Activated CD8-positive, alpha-beta memory T cell treated with anti-CD3 and anti-CD28 coated beads, Interleukin-2, amount 50 U/mL, for 24 hours (primary cell): ENCODE results near the gene INPP5A.
"Not testable (repeated sequence)": the region's sequence is repeated elsewhere in the genome, so short reads cannot be mapped to it uniquely, and the experiment has no call there.

Experiments used
- DNase-seq: peaks from one replicate; pipeline ENCODE4 v3.0.0-alpha.2; 2020; ENCODE audit errors: extremely low read depth

The INPP5A gene

DNA sequence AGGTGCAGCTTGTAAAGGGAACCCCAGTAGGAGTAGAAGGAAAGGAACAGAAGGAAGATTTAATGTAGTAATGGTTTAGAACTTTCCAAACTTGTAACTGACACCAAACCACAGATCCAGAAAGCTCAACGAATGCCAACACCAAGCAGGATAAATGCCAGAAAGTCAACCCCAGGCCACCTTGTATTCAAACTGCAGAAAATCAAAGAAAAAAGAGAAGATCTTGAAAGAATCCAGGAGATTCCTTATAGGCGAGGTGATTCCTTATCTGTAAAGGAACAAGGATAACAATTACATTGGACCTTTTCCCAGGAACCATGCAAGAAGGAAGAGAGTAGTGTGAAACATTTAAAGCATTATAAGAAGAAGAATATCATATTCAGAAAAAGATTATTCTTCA, 154.7 kb downstream of the INPP5A start:
- no peak for DNase-seq

DNA sequence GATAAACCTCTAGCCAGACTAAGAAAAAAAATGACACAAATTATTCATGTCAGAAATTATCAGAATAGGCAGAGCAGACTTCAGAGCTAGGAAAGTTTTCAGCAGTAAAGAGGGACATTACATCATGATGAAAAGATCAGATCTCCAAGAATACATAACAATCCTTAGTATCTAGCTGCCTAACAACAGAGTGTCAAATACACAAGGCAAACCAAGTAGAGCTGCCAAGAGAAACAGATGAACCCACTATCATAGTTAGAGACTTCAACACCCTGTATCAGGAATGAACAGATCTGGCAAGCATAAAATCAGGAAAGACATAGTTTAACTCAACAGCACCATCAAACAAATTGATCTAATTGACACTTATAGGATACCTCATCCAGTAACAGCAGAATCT, 156.1 kb downstream of the INPP5A start:
- no peak for DNase-seq

DNA sequence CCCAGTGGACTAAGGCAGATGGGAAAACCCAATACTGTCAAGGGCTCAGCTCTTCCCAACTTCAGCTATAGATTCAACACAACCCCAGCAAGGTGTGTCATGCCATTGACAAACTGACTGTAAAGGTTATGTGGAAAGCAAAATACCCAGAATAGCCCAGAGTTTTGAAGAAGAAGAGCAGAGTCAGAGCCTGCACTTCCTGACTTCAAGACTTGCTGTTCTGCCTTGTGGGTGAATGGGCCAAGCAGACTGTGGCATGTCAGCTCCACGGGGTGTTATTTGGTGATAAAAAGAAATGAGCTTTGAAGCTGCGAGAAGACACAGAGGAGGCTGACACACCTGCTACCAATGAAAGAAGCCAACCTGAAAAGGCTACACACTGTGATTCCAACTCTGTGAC, 158.6 kb downstream of the INPP5A start:
- no peak for DNase-seq

DNA sequence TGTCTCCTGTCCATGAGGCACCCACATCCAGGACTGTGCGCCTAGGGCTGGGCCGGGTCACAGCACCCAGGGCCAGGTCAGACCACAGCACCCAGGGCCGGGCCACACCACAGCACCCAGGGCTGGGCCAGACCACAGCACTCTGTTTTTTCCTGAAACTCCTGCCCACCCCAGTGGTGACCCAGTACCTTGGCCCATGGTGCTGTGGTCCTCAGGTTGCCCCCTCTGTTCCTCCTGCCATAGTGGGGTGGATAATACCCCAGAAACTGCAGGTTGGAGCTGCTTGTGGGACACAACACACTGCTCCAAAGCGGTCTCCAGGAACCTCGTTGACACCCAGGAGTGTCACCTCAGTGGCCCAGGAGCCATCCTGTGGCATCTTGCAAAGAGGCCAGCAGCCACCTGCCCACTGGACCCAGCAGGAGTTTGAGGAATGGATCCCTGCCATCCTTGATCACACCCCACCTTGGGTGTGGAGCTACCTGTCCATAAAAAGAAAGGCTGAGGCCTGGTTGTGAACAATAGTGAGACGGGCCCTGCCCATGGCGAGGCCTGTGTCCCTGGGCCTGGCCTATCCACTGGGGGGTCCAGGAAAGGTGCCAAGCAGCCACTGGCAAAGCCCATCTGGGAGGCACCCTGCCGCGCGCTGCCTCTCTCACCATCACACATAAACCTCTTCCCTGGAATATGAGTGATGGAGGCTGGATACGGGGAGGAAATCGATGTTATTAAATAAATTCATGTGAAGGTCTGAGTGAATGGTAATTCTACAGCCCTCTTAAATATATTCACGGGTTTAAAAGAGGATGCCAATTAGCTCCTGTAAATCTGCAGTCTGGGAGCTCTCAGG, 159.4 kb downstream of the INPP5A start:
- no peak for DNase-seq

DNA sequence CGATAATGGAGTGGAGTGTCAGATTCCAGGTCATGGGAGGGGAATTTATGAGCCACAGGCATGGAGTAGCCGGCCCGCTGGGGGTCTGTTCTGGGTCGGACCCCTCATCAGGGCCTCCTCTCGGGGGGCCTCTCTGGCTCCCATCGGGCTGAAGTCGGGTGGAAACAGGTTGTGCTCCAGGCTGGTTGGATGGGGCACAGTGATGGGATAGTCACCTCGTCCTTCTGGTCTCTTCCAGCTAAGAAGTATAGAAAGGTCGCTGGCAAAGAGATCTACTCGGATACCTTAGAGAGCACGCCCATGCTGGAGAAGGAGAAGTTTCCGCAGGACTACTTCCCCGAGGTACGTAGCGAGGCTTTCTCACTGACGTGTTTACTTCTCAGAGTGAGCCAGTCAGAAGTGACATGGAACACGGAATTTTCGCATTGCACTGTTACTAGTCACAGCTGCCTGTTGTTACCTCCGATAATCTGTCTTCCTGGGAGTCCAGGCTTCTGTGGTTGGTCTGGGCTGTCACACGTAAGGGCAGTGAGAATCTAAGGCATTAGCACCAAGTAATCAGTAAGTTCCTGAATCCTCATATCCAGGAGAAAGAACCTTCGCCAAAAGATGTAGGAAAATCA, 160.1 kb downstream of the INPP5A start:
- DNase-seq, result no peak

DNA sequence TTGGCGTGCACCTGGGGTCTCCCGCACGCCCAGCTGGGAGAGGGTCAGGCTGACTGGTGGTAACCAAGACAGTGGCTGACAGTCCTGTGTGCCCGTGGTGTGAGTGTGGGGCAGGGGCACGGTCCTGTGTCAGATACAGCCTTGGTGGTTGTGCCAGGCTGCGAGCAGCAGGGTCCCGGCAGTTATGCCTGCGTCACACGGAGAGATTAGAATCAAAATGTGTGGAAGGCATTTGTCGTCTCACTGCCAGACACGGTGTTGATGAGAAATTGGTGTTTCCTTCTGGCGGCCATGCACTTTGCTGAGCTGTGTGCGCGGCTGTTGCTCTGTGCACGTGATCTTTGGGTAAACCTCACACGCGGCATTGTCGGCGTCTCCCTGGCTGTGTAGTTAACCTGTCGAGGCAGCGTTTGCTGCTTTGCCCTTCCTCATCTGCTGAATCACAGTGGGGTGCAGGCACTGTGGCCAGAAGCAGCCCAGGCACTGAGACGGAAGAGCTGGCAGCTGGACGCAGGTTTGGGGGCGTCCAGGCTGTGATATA, 160.7 kb downstream of the INPP5A start:
- no peak for DNase-seq

DNA sequence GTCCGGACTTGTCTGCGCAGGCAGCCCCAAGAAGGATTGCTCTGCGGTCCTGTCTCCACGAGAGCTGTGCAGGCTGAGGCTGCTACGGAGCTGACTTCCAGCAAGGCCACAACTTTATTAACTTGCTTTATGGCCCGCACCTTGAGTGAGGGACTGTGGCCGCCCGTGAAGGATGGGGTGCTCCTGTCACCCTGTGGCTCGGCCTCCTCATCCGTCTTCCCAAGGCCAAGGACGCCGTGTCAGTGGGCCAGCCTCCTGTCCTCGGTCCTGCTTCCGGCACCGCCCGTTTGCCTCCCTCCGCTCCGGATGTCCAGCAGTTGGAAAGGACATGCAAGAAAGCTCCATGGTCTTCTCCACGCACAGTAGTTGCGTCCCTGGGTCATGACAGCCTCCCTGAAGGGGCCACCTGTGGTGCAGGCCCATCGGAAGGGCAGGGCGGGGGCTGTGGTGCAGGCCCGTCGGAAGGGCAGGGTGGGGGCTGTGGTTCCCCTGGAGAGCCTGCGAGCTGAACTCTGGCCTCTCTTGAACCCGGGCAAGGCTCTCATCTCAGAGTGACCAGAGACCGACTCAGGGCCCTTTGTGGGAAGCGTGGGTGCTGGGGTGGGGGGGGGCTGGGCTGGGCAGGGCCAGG, 161.3 kb downstream of the INPP5A start:
- no peak for DNase-seq

DNA sequence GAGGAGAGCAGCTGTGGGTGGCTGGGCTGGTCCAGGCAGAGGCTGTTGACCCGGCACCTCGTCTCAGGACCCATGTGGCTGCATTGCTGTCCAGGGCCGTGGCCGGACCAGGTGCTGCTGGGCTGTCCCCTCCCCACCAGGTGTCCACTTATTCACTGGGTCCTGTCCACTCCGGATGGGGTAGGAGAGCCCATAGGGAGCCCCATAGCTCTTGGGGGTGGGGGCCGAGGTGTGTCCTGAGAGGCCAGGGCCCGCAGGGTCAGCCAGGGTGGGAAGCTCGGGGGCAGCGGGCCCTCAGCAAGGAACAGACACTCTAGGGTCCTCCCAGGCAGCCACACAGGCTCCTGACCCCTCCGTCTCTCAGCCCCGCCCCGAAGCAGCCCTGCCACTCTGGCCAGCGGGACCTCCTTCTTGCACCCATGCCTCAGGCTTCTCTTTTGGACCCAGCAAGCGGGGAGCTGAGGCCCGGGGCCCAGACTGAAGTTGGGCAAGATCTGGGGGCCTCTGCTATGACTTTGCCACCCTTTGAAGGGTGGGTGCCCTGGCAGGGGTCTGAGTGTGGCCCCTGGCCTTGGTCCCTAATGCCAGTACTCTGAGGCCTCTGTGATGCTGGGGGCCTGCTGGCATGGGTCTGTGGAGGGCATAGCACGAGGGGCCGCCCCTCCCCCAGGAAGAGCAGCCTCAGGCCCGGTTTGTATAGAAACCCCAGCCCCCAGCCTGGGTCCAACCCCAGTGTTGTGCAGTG, 162.0 kb downstream of the INPP5A start:
- DNase-seq, result no peak

DNA sequence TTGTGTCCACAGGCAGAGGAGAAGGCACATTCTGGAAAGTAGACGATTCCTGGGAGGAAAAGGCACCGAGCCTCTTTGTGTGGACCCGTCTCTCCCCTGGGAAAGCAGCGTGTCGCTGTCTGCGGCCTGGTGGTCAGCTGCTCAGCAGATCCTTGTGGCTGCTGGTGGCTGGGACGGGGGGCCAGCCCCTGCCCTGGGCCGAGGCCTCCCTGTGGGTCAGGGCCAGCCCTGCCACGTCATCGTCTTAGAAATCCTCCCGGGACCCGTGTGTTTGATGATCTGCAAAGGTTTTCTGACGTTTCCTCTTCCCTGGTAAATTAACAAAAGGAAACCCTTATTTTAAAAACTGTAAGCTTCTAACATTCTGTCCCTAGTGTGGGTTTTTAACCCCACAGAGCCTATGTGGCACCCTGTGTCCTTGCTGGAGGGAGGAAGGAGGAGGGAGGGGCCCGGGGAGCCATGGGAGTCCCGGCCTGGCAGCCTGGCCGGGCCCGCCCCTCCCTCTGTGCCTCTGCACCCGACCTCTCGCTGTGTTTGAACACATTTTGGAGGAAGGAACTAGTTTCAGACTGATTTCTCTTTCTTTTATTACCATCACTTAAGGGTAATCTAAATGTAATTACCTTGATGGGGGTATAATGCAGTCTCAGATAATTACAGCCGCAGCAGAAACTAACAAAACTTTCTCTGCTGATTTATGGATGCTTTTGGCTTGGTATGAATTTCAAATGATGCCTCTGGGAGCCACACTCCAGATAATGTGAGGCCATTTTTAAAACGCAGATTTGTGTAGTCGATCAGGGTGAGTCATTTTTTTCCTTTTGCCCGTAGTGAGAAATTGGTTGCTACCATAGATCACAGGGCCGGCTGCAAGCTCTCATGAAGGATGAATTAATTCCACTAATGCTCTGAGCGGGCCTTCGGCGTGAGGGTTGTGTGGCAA, 162.8 kb downstream of the INPP5A start:
- no peak for DNase-seq

DNA sequence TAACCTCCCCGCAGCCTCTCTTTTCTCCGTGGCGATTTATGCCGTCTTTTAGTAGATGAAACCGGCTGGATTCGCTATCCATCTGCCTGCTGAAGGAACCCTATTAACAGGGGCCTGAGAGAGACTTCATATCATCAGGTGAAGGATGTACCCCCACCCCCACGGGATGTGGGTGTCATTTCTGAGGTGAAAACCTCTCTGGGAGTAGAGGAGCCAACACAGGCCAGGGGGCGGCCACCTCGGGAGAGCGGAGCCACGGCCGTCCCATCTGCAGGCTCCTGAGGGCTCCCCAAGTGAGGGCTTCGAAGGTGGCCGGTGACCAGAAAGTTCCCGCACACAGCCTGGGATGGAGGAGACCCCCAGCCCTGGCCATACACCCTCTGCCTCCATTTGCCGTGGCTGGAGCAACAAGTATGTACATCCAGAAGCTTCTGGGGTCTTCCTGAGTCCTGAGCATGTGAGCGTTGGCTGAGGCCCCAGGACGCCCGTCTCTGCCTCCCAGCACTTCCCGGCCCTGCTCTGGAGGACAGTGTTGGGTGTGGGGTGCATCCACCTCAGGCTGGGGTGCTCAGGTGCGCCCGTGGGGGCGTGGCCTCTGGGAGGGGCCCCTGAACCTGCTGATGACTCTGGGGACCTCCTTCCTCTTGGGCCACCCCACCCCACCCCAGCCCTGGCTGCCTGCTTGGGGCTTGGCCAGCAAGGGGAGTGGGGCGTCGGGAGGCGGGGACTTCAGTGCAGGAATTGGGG, 163.7 kb downstream of the INPP5A start:
- DNase-seq, result no peak

DNA sequence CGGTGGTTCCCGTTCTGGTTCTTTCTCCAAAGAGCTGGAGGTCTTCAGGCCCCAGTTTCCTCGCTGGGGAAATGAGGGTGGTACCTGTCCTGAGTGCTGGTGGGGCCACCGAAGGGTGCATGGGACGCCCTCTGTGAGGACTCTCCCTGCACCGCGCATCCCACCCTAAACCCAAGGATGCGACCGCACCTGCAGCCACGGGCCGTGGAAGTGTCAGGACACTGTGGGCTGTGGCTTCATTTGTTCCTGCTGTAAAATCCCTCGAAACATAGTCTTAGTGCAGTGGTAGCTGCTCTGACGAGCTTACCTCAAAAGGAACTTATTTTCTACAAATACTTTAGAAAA, 164.2 kb downstream of the INPP5A start:
- DNase-seq, result no peak

DNA sequence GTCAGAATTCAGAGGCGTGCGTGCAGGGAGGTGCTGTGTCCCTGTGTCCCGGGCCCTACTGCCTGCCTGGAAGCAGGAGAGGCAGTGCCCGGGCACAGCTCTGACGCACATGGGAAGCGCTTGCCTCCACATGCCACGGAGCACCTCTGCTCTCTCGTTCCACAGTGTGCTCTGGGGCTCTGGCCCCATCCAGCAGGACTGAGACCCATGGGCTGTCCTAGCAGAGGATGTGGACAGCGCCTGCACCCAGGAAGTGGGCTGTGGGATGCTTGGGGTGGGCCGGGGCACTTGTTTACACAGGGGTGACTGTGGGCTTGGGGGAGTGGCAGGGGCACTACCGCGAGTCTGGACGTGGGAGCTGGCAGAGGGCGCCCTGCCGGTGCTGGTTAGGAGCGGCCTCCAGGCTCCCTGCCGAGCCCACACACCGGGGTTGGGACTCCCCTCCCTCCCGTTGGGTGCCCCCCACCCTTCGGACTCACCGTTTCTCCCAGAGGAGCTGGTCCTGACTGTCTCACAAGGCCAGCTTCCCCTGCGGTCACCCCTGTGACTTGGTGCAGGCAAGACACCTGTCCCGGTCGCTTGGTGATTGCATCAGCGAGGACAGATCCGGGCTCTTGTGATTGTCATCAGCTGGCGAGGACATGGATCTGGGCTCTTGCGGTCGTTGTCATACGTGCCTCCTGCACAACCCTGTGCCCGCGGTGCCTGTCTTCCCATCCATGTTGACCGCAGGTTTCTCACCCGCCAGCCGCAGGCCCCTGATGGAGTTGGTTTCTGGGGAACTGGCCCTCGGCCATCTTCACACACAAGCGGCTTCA, 165.2 kb downstream of the INPP5A start:
- DNase-seq, result no peak

DNA sequence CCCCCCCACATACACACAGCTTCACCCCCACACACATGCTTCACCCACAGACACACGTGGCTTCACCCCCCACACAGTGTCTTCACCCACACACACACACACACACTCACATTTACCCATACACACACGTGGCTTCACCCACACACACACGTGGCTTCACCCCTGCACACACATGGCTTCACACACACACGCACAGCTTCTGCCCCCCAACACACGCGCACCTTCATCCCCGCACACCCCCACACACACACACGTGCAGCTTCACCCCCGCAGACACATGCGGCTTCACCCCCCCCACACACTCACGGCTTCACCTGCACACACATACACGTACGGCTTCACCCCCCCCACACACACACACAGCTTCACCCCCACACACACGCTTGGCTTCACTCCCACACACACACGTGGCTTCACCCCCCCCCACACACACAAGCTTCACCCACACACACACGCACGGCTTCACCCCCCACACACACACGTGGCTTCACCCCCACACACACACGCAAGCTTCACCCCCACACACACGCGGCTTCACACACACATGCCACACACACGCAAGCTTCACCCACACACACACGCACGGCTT, 165.9 kb downstream of the INPP5A start:
- no peak for DNase-seq

DNA sequence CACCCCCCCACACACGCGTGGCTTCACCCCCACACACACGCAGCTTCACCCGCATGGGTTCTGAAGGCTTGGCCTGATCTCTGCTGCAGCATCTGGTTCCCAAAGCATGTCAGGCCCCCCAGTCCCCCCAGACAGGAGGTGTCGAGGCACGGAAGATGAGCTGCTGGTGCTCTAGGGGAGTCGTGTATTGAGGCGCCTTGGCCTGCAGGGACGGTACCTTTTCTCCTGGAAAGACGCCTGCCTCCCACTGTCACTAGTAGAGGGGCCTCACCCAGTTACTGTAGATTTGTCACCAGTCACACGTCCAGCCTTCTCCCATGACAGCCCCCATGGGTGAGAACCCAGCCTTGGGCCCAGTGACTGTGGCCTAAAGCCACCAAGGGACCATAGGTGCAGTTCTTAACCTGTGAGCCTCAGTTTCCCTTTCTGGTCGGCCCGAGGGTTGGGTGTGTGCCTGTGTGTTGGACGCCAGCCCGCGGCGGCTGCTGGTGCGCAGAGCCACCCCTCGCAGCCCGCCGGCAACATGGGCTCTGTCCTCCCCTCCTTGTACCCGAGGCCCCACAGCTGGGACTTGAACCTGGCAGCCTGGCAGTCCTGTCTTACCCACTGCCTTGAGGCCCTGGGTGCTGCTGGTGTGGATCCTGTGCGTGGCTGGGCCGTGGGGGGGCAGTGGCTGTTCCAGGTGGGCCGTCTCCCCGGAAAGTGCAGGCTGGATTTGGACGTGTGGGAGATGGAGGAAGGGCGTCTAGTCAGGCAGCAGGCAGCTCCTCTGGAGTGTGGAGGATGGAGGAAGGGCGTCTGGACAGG, 166.6 kb downstream of the INPP5A start:
- no peak for DNase-seq

DNA sequence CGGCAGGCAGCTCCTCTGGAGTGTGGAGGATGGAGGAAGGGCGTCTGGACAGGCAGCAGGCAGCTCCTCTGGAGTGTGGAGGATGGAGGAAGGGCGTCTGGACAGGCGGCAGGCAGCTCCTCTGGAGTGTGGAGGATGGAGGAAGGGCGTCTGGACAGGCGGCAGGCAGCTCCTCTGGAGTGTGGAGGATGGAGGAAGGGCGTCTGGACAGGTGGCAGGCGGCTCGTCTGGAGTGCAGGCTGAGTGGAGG, 167.2 kb downstream of the INPP5A start:
- DNase-seq, result not testable (repeated sequence)

DNA sequence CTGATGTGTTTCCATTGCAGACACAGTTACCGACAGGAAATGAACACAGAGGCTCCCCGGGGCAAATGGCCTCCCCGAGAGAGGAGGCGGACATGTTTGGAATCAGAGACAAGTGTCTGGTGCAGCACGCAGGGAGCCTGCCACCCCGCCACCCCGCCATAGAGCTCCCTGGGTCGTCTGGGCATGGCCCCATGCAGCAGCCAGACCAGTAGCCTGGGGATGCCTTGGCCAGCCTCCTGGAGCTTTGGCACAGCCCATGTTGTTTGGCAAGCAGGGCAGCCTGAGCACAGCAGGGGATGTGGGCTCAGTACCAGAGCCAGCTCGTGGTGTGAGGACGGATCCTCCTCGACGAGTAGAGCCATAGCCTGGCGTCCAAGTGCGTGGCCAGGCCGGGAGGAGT, 167.6 kb downstream of the INPP5A start:
- no peak for DNase-seq

DNA sequence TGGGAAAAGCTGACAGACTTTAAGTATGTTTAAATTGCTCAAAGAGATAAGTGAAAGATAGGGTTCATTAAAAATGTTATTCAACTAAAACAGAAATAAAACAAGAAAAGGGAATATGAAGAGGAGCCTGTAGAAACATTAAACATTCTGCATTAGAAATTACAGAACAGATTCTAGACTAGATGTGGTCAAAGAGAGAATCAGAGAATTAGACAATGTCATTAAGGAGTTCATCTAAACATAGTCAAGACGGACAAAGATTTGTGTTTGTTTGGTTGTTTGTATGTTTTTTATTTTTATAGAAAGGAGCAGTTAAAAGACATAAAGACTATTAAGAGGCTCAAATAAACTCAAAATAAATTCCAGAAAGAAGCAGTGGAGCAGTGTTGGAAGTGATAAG, 168.4 kb downstream of the INPP5A start:
- no peak for DNase-seq

DNA sequence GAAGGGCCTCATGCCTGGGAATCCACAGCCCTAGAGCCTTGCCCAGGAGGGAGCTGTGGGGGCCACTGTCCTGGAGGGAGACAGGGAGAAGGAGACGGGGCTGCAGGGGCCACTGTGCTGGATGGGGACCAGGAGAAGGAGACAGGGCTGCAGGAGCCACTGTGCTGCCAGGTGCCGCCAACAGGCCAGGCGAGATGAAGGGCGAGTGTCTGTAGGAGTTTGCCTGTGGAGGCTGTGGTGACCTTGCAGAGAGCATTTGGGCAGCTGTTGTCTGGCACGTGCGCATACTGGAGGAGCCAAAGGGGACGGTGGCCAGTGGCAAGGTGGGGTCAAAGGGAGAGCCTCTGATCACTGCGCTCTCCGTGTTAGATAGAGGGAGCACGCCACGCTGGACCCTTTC, 169.1 kb downstream of the INPP5A start:
- no peak for DNase-seq
